Suprapubic skin (tissue), 4 donors: Measurements from ENCODE around the gene GULP1. TPM values are rescaled to one million over a fixed set of nuclear protein-coding genes. Genes with fewer than 3 reads are reported as not detected.

Experiments
- DNase-seq, 2 donors: peaks; one replicate each; pipeline ENCODE4 v3.0.0-alpha.2; 2019; ENCODE audit warnings: low spot score in 2 of 2
- H3K27ac ChIP-seq: fragments of 200-600 bp; sonication (generic); one replicate; pipeline ENCODE4 v1.5.1; 2019
- H3K27me3 ChIP-seq: fragments of 200-600 bp; sonication (generic); one replicate; pipeline ENCODE4 v1.5.1; 2019
- H3K36me3 ChIP-seq: fragments of 200-600 bp; sonication (generic); one replicate; pipeline ENCODE4 v1.5.1; 2019
- H3K4me1 ChIP-seq: fragments of 200-600 bp; sonication (generic); one replicate; pipeline ENCODE4 v1.5.1; 2019
- H3K4me3 ChIP-seq: fragments of 200-600 bp; sonication (generic); one replicate; pipeline ENCODE4 v1.5.1; 2019; ENCODE audit warnings: mild to moderate bottlenecking
- H3K9me3 ChIP-seq: fragments of 200-600 bp; sonication (generic); one replicate; pipeline ENCODE4 v1.5.1; 2019
- EP300 ChIP-seq: sonication (generic); formaldehyde crosslinking; IDR thresholded peaks from one replicate; pipeline ENCODE4 v1.6.1; 2017; ENCODE audit warnings: antibody characterized with exemption
- POLR2A ChIP-seq, 2 donors: fragments of 450-650 bp; IDR thresholded peaks; one replicate each; pipeline ENCODE4 v1.6.1; 2017; ENCODE audit warnings: antibody characterized with exemption in 2 of 2, mild to moderate bottlenecking in 2 of 2, moderate library complexity in 2 of 2
- POLR2AphosphoS5 ChIP-seq, 3 donors: sonication (generic); formaldehyde crosslinking; IDR thresholded peaks; one replicate each; pipeline ENCODE4 v1.6.1; 2017; ENCODE audit warnings: antibody characterized with exemption in 3 of 3
- WGBS: methylation state at CpG from one replicate; pipeline ENCODE4 v1.1.5; 2018; 5-methylcytosine and 5-hydroxymethylcytosine counted together
- total RNA-seq, 4 donors: library from RNA; depleted of rRNA; stranded (reverse); fragments of >200 nt; gene quantifications; one replicate each; pipeline ENCODE4 v1.1.0, GENCODE V29; 2016
- TF ChIP-seq, protein P1 (sequence below), 2 donors: fragments of 200-600 bp in 1 of 2; fragments of 450-650 bp in 1 of 2; sonication (generic) in 1 of 2; IDR thresholded peaks; one replicate each; pipeline ENCODE4 v1.5.1; 2016 to 2019; ENCODE audit warnings: antibody characterized with exemption in 2 of 2, mild to moderate bottlenecking in 1 of 2, moderate library complexity in 1 of 2

The GULP1 gene
- total RNA-seq, 4 donors from 2014 or later = 14.3 to 21.3 (median 17.5) TPM

DNA sequence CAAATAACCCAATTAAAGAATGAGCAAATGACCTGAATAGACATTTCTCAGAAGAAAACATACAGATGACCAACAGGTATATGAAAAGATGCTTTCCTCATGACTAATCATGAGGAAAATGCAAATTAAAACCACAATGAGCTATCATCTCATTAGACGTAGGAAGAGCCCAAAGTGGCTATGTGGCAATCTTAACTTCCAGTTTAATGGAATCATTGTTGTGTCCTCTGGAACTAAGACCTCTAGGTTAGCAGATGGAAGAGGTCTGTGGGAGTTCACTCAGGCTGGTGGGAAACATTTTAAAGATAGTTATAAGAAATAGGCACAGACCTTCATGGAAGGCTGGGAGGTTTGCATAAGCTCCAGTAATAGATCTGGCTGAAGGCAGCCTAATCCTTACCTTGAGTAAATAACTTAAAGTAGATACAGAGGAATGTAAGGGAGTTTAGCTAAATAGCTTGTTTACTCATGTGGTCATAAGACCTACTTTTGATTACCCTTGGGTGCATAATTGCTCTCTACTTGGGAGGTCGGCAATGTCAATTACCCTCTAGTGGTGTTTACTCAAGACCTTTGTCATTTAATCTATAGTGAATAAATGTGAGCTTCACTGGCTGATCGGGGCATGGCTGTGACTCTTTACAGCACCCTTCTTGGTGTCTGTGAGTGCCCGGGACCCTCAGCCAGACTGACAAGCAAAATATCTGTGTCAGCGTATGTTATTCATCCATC lies 119.0 kb downstream of the GULP1 start:
- no peak overlapping the region for H3K4me3 ChIP-seq
- H3K27ac ChIP-seq = no peak overlapping the region
- 80% methylated on average over 5 of the region's 5 CpGs for WGBS
- no peaks in the 10 kb centered on the region for H3K4me1 ChIP-seq
- DNase-seq = no peak
- H3K9me3 ChIP-seq = peaks cover 7% of the 10 kb centered on the region
- H3K27me3 ChIP-seq = no peaks in the 10 kb centered on the region
- TF ChIP-seq, protein P1, sequence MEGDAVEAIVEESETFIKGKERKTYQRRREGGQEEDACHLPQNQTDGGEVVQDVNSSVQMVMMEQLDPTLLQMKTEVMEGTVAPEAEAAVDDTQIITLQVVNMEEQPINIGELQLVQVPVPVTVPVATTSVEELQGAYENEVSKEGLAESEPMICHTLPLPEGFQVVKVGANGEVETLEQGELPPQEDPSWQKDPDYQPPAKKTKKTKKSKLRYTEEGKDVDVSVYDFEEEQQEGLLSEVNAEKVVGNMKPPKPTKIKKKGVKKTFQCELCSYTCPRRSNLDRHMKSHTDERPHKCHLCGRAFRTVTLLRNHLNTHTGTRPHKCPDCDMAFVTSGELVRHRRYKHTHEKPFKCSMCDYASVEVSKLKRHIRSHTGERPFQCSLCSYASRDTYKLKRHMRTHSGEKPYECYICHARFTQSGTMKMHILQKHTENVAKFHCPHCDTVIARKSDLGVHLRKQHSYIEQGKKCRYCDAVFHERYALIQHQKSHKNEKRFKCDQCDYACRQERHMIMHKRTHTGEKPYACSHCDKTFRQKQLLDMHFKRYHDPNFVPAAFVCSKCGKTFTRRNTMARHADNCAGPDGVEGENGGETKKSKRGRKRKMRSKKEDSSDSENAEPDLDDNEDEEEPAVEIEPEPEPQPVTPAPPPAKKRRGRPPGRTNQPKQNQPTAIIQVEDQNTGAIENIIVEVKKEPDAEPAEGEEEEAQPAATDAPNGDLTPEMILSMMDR (IDR thresholded peaks at IDR 0.05) = no peak
- TF ChIP-seq POLR2A (IDR thresholded peaks at IDR 0.05) = no peak
- TF ChIP-seq EP300 = no peak
- no peak for TF ChIP-seq POLR2AphosphoS5 (IDR thresholded peaks at IDR 0.05)
- no peaks in the 10 kb centered on the region for H3K36me3 ChIP-seq

DNA sequence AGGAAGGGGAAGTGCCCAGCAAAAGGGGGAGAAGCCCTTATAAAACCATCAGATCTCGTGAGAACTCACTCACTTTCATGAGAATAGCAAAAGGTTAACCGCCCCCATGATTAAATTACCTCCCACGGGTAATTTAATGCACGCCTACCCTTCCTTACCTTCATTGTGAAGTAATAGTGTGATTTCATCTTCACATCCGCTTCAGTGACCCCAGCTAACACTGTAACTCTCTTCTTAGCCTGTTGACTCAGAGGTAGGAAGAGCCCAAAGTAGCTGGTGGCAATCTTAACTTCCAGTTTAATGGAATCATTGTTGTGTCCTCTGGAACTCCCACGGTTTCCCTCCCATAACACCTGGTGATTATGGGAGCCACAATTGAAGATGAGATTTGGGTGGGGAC lies 120.5 kb downstream of the GULP1 start:
- no peak for TF ChIP-seq EP300
- TF ChIP-seq, protein P1 (IDR thresholded peaks at IDR 0.05) = no peak
- no peak for TF ChIP-seq POLR2A (IDR thresholded peaks at IDR 0.05)
- TF ChIP-seq POLR2AphosphoS5 (IDR thresholded peaks at IDR 0.05) = no peak
- Histone ChIP-seq H3K36me3 (no peaks in the 10 kb centered on the region), H3K27ac (no peak overlapping the region), H3K4me3 (no peak overlapping the region), H3K9me3 (peaks cover 4% of the 10 kb centered on the region), H3K27me3 (no peaks in the 10 kb centered on the region), H3K4me1 (no peaks in the 10 kb centered on the region)
- no peak for DNase-seq
- 86% methylated on average over 6 of the region's 6 CpGs for WGBS

DNA sequence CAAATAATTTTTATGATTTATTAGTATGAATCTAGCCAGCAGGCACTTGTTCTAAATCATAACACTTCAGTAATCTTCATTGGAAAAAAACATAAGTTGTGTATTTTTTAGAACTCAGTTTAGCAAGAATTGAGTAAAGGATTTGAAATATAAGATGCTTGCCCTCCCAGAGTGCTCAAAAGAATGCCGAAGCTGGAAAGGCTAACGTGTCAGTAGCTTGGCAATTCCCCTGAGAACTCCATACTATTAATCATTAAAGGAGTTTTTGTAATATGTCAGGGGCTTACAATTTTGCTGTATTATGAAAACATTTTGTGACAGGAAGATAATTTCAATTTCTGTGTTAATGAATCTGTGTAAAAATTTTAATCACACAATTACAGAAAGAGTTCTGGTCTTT lies 122.7 kb downstream of the GULP1 start:
- H3K27me3 ChIP-seq = no peaks in the 10 kb centered on the region
- no peaks in the 10 kb centered on the region for H3K4me1 ChIP-seq
- H3K4me3 ChIP-seq = no peak overlapping the region
- DNase-seq = no peak
- peaks cover 4% of the 10 kb centered on the region for H3K9me3 ChIP-seq
- H3K36me3 ChIP-seq = no peaks in the 10 kb centered on the region
- WGBS = 38% methylated on average over 2 of the region's 2 CpGs
- H3K27ac ChIP-seq = no peak overlapping the region
- TF ChIP-seq, protein P1 (IDR thresholded peaks at IDR 0.05) = no peak
- no peak for TF ChIP-seq POLR2AphosphoS5 (IDR thresholded peaks at IDR 0.05)
- no peak for TF ChIP-seq POLR2A (IDR thresholded peaks at IDR 0.05)
- no peak for TF ChIP-seq EP300

DNA sequence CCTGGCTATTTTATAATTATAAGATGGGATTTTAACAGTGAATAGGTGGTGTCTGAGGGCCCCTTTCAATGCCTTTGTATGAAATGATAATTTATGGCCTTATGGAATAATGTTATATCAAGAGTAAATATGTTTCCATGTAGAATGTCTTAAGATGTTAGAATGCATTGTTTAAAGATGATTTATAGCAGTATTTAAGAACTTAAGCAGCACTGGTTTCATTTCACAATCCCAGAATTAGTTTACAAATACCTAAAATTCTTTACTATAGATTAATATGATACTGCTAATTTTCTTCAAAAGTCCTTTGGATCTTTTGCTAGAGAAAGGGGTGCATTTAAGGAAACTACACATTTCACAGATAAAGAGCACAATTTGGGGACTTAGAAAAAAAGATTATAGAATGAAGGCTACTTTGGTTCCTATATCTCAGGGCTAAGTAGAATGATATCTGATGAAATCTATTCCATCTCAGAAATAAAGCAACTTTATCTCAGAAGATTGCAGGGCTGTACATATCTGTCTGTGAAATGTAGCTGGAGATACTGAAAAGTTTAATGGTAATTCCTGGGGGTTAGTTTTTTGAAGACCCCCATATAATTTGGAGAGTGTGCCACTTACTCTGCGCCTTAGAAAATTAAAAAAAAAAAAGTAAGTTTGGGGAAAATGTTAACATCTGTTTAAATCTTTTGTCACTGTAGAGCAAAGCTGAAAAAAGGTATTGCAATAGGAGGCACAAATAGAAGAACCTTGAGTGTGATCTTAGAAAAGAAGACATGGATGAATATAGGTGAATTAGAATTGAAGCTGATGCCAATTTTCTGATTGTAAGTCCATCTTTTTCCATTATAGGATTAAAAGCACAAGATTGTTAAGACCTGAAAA lies 123.4 kb downstream of the GULP1 start:
- WGBS = 97% methylated on average over 1 of the region's 1 CpG
- no peaks in the 10 kb centered on the region for H3K4me1 ChIP-seq
- no peak for DNase-seq
- no peaks in the 10 kb centered on the region for H3K27me3 ChIP-seq
- H3K36me3 ChIP-seq = no peaks in the 10 kb centered on the region
- no peak for TF ChIP-seq EP300
- no peak for TF ChIP-seq POLR2AphosphoS5 (IDR thresholded peaks at IDR 0.05)
- TF ChIP-seq, protein P1 (IDR thresholded peaks at IDR 0.05) = no peak
- no peak for TF ChIP-seq POLR2A (IDR thresholded peaks at IDR 0.05)
- no peak overlapping the region for H3K27ac ChIP-seq
- no peak overlapping the region for H3K4me3 ChIP-seq
- H3K9me3 ChIP-seq = peaks cover 4% of the 10 kb centered on the region

DNA sequence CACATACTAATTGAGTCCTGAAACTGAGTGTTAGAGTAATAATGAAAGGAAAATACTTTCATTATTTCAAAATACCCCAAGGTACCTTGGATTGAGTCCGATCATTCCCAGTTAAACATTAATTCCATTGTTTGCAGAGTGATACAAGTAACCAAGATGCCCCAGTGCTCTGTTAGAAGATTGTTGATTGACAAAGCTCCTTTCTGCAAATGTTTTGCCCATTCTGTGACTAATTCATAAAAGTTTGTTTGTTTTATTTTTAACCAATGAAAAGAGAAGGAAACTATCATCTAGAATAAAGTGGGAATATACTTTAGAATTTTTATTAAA lies 124.0 kb downstream of the GULP1 start:
- H3K27me3 ChIP-seq = no peaks in the 10 kb centered on the region
- H3K4me3 ChIP-seq = no peak overlapping the region
- TF ChIP-seq EP300 (no peak), POLR2AphosphoS5 (IDR thresholded peaks at IDR 0.05) (no peak), POLR2A (IDR thresholded peaks at IDR 0.05) (no peak)
- TF ChIP-seq, protein P1 (IDR thresholded peaks at IDR 0.05) = no peak
- DNase-seq = no peak
- no peaks in the 10 kb centered on the region for H3K4me1 ChIP-seq
- no peaks in the 10 kb centered on the region for H3K36me3 ChIP-seq
- 95% methylated on average over 1 of the region's 1 CpG for WGBS
- H3K27ac ChIP-seq = no peak overlapping the region
- H3K9me3 ChIP-seq = peaks cover 4% of the 10 kb centered on the region
